Activated naive CD4-positive, alpha-beta T cell treated with anti-CD3 and anti-CD28 coated beads for 36 hours (primary cell): ENCODE results near the gene RBFOX1. TPM values are rescaled to one million over a fixed set of nuclear protein-coding genes. Genes with fewer than 3 reads are reported as not detected.

Source experiments
- CTCF ChIA-PET: fragments of 350-600 bp; sonication (Branson Sonifier 250); formaldehyde crosslinking; loops from one replicate; lab custom pipeline; 2021; ENCODE audit warnings: antibody characterized with exemption; lab: Charles Lee
- DNase-seq: peaks from one replicate; pipeline ENCODE4 v3.0.0-alpha.2; 2020
- H3K27ac Mint-ChIP-seq: one replicate; pipeline ENCODE4 v1.8.0; 2021; ENCODE audit warnings: mild to moderate bottlenecking, mixed read lengths
- H3K27me3 Mint-ChIP-seq: one replicate; pipeline ENCODE4 v1.8.0; 2021; ENCODE audit warnings: low read depth, mixed read lengths
- H3K36me3 Mint-ChIP-seq: one replicate; pipeline ENCODE4 v1.8.0; 2021; ENCODE audit warnings: low read depth, mixed read lengths
- H3K4me1 Mint-ChIP-seq: one replicate; pipeline ENCODE4 v1.8.0; 2021; ENCODE audit warnings: low read depth, mixed read lengths
- H3K4me3 Mint-ChIP-seq: one replicate; pipeline ENCODE4 v1.8.0; 2021; ENCODE audit warnings: mild to moderate bottlenecking, moderate library complexity, mixed read lengths
- H3K9me3 Mint-ChIP-seq: one replicate; pipeline ENCODE4 v1.8.0; 2021; ENCODE audit warnings: mixed read lengths
- intact Hi-C: fragments of 100-400 bp; cut with micrococcal nuclease; formaldehyde crosslinking; loops from one replicate; pipeline ENCODE4 v1.15.1; 2023
- total RNA-seq, 2 experiments: library from RNA; stranded (reverse); gene quantifications; one replicate each; pipeline ENCODE4 v1.2.3, GENCODE V29; 2021

RBFOX1 gene
- total RNA-seq, 2 experiments from 2014 or later: not detected

- Mint-ChIP-seq H3K4me3 (no peak overlapping the region), H3K4me1 (no peaks in the 10 kb centered on the region), H3K27ac (no peak overlapping the region), H3K9me3 (peaks cover 10% of the 10 kb centered on the region), H3K27me3 (no peaks in the 10 kb centered on the region), H3K36me3 (no peaks in the 10 kb centered on the region)
- CTCF ChIA-PET: no interaction called here
- intact Hi-C loops: no loop called here
- no peak for DNase-seq
Observed at GRCh38 chr16:7408700-7409365, 76.2 kb downstream of the RBFOX1 start.

DNA sequence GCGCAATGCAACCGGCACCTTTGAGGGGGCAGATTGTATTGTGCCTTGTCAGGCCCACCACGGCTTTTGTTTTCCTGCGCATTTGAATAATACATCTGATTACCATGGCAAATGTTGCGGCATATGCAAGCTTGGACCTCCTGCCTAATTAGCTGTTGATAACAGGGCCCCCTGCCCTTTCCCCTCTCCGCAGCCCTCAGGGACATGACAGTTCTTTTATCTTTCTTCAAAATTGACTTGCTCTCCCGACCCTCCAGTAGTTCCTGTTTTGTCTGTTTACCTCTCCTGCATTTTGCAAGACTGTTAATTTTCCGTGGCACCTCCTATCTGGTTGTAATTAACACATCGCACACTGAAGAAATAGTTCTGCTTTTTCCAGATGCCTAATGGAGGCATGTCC lies 86.8 kb downstream of the RBFOX1 start:
- CTCF ChIA-PET: no interaction called here
- intact Hi-C loops: no loop called here
- no peaks in the 10 kb centered on the region for H3K4me1 Mint-ChIP-seq

GRCh38 chr16:7420079-7420478 lies 87.4 kb downstream of the RBFOX1 start:
- intact Hi-C loops: no loop called here
- no peaks in the 10 kb centered on the region for H3K4me1 Mint-ChIP-seq
- H3K9me3 Mint-ChIP-seq: peaks cover 5% of the 10 kb centered on the region
- H3K36me3 Mint-ChIP-seq: no peaks in the 10 kb centered on the region
- no peaks in the 10 kb centered on the region for H3K27me3 Mint-ChIP-seq
- CTCF ChIA-PET: no interaction called here
- no peak for DNase-seq
- H3K4me3 Mint-ChIP-seq: no peak overlapping the region
- no peak overlapping the region for H3K27ac Mint-ChIP-seq

More for the DNA sequence above, 86.8 kb downstream of the RBFOX1 start:
- Mint-ChIP-seq H3K4me3 (no peak overlapping the region), H3K36me3 (no peaks in the 10 kb centered on the region), H3K27me3 (no peaks in the 10 kb centered on the region), H3K27ac (no peak overlapping the region), H3K9me3 (peaks cover 5% of the 10 kb centered on the region)
- DNase-seq: no peak

DNA sequence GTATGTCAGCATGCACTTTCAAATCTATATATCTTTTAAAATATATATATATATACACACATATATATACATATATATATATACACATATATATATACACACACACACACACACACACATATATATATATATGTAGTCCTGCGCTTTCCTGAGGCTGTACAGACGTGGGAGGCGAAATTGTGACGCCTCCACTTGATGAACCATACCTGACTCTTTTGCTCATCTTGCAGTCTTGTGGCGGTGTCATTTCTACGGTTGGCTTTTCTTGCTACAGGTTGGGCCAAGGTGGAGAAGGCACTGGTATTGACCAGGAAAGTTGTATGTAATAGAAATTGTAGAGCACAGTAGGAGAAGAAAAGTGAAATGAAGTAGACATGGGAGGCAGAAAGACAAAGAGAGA lies 88.2 kb downstream of the RBFOX1 start:
- Mint-ChIP-seq H3K9me3 (peaks cover 5% of the 10 kb centered on the region), H3K4me3 (no peak overlapping the region), H3K4me1 (no peaks in the 10 kb centered on the region), H3K36me3 (no peaks in the 10 kb centered on the region), H3K27ac (no peak overlapping the region), H3K27me3 (no peaks in the 10 kb centered on the region)
- DNase-seq: no peak
- intact Hi-C loops: no loop called here
- CTCF ChIA-PET: no interaction called here

GRCh38 chr16:7421578-7421977 lies 88.9 kb downstream of the RBFOX1 start:
- H3K4me3 Mint-ChIP-seq: no peak overlapping the region

DNA sequence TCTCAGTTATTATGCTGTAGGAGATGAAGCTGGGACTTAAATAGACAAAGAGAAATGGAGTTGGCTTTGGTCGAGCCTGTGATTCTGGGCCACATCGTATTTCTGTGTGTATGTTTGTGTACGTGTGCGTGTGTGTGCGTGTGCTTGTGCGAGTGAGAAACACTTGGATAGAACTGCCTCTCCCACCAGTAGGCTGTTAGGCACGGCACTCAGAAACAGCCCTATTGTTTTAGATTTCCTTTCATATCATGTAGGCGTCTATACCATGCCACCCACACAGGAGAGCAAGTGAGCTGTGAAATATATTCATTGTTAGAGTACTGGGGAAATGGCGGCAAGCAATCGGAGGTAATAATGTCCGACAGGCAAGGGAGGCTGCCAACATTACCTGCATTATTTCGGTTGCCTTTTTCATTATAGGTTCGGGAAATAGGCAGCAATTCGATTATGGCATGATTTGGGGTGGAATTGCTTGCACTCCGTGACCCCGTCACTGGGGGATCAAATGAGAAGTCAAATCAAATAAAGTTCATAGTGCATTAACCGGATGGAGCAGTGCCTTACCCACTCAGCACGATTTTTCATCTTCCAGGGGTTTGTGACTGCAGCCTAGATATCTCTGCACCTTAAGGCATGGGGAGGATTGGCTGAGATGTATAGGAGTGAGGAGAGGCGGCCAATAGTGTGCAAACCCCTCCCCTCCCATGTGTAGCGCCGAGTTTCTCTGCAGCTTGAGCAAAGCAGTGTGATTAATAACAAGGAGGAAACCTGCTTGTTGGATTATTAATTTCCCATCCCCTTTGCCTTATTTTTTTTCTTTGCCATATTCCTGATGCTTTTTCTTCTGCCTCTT lies 89.6 kb downstream of the RBFOX1 start:
- no peaks in the 10 kb centered on the region for H3K36me3 Mint-ChIP-seq
- CTCF ChIA-PET: no interaction called here
- H3K9me3 Mint-ChIP-seq: peaks cover 9% of the 10 kb centered on the region
- intact Hi-C loops: no loop called here
- H3K4me3 Mint-ChIP-seq: no peak overlapping the region
- no peak for DNase-seq
- H3K27ac Mint-ChIP-seq: no peak overlapping the region
- H3K4me1 Mint-ChIP-seq: no peaks in the 10 kb centered on the region
- no peaks in the 10 kb centered on the region for H3K27me3 Mint-ChIP-seq

More at GRCh38 chr16:7421578-7421977, 88.9 kb downstream of the RBFOX1 start:
- Mint-ChIP-seq H3K27ac (no peak overlapping the region), H3K27me3 (no peaks in the 10 kb centered on the region), H3K9me3 (peaks cover 7% of the 10 kb centered on the region), H3K36me3 (no peaks in the 10 kb centered on the region), H3K4me1 (no peaks in the 10 kb centered on the region)
- CTCF ChIA-PET: no interaction called here
- DNase-seq: no peak
- intact Hi-C loops: no loop called here

DNA sequence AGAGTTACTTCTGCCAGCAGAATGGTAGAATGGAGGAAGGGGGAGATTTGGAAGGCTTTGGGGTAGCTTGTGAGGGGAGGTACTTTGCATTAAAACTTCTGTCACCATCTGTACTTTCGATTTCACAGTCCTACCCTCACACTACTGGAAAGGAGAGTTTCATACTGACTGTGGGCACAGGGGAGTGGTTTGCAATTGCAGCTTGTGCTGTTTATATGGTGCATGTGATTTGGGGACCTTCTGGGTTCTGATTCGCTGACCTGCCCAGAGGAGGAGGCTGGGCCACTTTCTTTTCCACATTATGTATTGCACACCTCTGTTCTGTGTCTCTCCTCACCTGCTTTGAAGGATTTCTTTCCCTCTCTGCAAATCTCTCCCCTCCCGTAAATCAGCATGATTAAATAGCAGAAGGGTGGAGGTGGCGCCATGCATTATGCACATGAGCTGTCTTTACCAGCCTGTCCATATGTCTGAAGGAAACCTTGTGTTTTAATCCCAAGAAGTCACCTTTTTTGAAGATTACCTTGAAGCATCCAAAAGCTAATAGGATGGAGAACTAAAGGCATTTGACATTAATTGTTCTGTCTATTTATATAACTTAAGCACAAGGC lies 90.9 kb downstream of the RBFOX1 start:
- CTCF ChIA-PET: no interaction called here
- Mint-ChIP-seq H3K27ac (no peak overlapping the region), H3K4me3 (no peak overlapping the region), H3K9me3 (peaks cover 14% of the 10 kb centered on the region), H3K27me3 (no peaks in the 10 kb centered on the region), H3K4me1 (no peaks in the 10 kb centered on the region), H3K36me3 (no peaks in the 10 kb centered on the region)
- intact Hi-C loops: no loop called here
- no peak for DNase-seq

- intact Hi-C loops: no loop called here
- Mint-ChIP-seq H3K36me3 (no peaks in the 10 kb centered on the region), H3K4me3 (no peak overlapping the region), H3K4me1 (no peaks in the 10 kb centered on the region), H3K27ac (no peak overlapping the region), H3K27me3 (no peaks in the 10 kb centered on the region), H3K9me3 (peaks cover 9% of the 10 kb centered on the region)
- CTCF ChIA-PET: no interaction called here
- DNase-seq: no peak
Observed at GRCh38 chr16:7426161-7426560, 93.5 kb downstream of the RBFOX1 start.

GRCh38 chr16:7431723-7432122 lies 99.1 kb downstream of the RBFOX1 start:
- Mint-ChIP-seq H3K27ac (no peak overlapping the region), H3K4me3 (no peak overlapping the region), H3K9me3 (peaks cover 9% of the 10 kb centered on the region), H3K27me3 (no peaks in the 10 kb centered on the region), H3K4me1 (no peaks in the 10 kb centered on the region), H3K36me3 (no peaks in the 10 kb centered on the region)
- CTCF ChIA-PET: no interaction called here
- DNase-seq: no peak
- intact Hi-C loops: no loop called here

DNA sequence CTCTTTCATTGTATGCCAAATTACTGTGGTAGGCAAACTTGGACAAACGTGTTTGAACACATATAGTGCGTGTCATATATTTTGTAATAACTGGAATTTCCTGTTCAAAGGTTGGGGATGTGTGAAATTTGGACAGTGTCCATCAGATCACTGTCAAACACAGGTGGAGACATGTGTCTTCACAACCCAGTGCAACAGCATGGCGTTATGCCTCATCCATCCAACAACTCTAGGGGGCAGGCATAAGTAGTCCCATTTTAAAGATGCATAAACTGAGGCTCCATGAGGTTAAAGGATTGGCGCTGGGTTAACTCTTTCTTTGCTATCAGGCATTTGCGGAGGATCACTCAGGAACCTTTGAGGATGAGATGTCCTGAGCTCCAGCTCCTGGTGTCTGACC lies 103.7 kb downstream of the RBFOX1 start:
- Mint-ChIP-seq H3K9me3 (peaks cover 2% of the 10 kb centered on the region), H3K27me3 (no peaks in the 10 kb centered on the region), H3K27ac (no peak overlapping the region), H3K4me3 (no peak overlapping the region), H3K36me3 (no peaks in the 10 kb centered on the region), H3K4me1 (no peaks in the 10 kb centered on the region)
- CTCF ChIA-PET: no interaction called here
- no peak for DNase-seq
- intact Hi-C loops: no loop called here

DNA sequence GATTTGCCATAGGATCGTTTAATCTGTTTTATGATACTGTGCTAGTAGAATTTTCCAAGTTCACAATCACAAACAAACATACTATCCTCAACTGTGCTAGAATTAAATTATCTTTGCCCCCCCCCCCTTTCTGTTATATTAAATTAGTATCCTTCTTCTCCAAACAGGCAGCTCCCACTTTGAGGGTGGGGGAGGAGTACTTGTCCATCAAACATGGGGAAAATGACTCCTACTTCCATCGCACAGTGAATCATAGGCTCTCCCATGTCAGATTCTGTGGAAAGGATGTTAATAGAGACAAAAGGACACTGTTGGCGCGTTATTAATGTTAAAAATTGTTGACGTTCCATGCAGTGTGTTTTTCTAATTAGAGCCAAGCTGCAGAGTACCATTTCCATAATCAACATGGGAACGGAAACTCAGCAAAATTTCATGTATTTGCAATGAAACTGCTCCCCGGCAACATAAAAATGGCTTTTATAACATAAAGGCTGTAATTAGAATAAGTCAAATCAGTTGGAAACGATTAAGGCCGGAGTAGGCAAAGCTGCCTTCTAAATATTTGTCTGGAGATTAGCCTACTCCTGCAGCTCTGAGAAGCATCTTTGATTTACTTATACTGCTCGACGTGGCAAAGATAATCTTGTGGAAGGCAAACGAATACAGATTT lies 104.6 kb downstream of the RBFOX1 start:
- intact Hi-C loops: no loop called here
- Mint-ChIP-seq H3K4me1 (no peaks in the 10 kb centered on the region), H3K36me3 (no peaks in the 10 kb centered on the region), H3K27ac (no peak overlapping the region), H3K4me3 (no peak overlapping the region), H3K27me3 (no peaks in the 10 kb centered on the region), H3K9me3 (peaks cover 2% of the 10 kb centered on the region)
- CTCF ChIA-PET: interaction anchor here (0.6 kb wide), 1 partner anchor 1421 kb away, joined by 3 read pairs; no protein-coding TSS in a partner anchor
- no peak for DNase-seq

DNA sequence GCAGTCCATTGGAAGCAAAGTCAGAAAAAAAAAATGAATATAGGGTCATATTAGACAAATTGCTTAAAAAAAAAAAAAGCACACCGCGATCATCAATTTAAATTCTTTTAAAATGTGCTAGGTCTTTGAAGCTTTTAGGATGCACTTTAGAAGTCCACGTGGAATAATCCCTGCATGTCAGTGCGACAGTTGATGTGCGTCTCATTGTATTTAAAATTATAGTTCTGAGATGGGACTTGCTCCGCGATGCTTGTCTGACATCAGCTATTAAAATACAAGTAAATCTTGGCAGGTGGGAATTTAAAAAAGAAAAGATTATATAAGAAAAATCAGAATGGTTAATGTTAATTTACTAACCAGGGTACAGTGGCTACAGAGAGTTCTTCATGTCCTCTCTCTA lies 105.2 kb downstream of the RBFOX1 start:
- DNase-seq: no peak
- Mint-ChIP-seq H3K4me1 (no peaks in the 10 kb centered on the region), H3K36me3 (no peaks in the 10 kb centered on the region), H3K27me3 (no peaks in the 10 kb centered on the region), H3K9me3 (peaks cover 2% of the 10 kb centered on the region), H3K27ac (no peak overlapping the region), H3K4me3 (no peak overlapping the region)
- CTCF ChIA-PET: no interaction called here
- intact Hi-C loops: no loop called here
